GM20431 (cell line): ENCODE data around the gene ZIC4.

Source experiments
- in situ Hi-C: fragments of 300-500 bp; cut with MseI, MboI; formaldehyde crosslinking; loops from one replicate; pipeline ENCODE4 v1.15.0; 2020; ENCODE audit warnings: low sequenced_read_pairs; ENCODE audit not compliant: unreplicated experiment

ZIC4 gene

GRCh38 chr3:147393943-147394883 is 12.1 kb downstream of the ZIC4 start:
- in situ Hi-C loops, result no loop called here

DNA sequence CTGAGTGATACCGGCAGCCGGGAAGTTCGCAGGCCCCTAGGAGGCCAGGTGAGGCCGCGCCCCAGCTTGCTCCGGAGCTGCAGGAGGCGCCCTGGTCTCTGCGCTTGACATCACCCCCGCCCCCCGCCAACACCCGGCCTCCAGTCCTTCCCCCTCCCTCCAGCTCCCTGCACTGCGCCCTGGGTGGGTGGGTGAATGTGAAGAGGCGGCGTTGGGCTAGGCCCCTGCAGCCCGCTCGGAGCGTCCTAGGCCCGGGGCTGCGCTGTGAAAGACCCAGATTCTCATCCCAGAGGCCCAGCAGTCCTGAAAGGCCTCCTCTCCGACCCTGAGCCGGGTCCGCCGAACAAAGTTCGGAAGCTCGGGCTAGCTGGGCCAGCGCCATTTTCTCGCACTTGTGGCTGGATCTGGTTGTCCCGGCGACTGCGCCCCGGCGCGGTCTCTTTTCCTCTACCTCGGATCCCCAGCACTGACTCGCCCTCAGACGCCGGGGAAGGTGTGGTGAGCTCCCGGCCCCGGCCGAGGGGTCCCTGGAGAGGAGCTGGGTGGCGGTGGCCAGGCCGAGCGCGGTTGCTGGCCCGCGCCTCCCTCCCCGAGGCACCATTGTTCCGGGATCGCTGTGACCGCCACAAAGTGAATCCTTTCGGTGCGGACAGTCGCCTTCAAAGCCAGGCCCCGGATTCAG is 12.9 kb downstream of the ZIC4 start:
- in situ Hi-C loops, result no loop called here

GRCh38 chr3:147392625-147392946 is 13.8 kb downstream of the ZIC4 start:
- in situ Hi-C loops, result no loop called here

DNA sequence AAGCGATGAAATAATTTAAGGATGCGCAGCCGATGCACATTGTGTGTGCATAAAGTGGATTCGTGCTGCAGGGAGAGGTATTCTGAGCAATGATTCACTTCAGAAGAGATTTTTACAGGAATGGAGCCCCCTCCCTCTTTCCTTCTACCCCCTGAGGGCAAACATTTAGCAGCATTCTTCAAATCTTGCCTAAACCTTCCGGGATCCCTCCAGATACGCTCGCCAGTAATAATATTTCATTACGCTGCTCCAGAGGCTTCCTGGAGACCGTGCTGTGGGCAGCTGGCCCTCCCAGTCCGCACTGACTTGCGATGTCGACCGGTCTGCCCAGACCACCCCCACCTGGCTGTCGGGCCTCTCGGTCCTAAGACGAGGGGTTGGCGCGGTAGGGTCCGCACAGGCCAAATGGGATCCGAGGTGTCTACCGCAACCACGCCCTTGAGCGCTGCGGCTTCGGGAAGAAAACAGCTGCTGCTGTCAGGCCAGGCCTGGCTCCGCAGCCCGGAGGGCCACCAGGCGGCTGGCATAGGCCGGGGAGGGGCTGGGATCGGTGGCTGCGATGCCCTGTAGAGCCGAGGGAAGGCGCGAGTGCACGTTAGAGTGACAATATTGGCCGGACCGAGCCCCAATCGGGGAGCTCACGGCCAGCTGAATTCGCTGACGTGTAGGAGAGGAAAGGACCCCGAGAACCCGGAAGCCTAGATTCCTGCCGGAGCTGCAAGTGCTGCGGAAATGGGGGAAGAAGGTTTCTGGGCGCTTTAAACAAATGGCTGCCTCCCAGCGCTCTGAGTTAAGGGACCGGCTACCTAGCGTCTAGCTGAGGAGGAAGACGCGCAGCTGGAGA is 14.3 kb downstream of the ZIC4 start:
- in situ Hi-C loops, result no loop called here

GRCh38 chr3:147390589-147391569 is 15.5 kb downstream of the ZIC4 start:
- in situ Hi-C loops, result no loop called here

GRCh38 chr3:147389717-147390116 is 16.6 kb downstream of the ZIC4 start:
- in situ Hi-C loops, result no loop called here

GRCh38 chr3:147388700-147389580 is 17.4 kb downstream of the ZIC4 start:
- in situ Hi-C loops, result no loop called here

- in situ Hi-C loops, result no loop called here
Measured at GRCh38 chr3:147387885-147388699, 18.3 kb downstream of the ZIC4 start.

- in situ Hi-C loops, result no loop called here
Measured at GRCh38 chr3:147387291-147387884, 19.0 kb downstream of the ZIC4 start.

DNA sequence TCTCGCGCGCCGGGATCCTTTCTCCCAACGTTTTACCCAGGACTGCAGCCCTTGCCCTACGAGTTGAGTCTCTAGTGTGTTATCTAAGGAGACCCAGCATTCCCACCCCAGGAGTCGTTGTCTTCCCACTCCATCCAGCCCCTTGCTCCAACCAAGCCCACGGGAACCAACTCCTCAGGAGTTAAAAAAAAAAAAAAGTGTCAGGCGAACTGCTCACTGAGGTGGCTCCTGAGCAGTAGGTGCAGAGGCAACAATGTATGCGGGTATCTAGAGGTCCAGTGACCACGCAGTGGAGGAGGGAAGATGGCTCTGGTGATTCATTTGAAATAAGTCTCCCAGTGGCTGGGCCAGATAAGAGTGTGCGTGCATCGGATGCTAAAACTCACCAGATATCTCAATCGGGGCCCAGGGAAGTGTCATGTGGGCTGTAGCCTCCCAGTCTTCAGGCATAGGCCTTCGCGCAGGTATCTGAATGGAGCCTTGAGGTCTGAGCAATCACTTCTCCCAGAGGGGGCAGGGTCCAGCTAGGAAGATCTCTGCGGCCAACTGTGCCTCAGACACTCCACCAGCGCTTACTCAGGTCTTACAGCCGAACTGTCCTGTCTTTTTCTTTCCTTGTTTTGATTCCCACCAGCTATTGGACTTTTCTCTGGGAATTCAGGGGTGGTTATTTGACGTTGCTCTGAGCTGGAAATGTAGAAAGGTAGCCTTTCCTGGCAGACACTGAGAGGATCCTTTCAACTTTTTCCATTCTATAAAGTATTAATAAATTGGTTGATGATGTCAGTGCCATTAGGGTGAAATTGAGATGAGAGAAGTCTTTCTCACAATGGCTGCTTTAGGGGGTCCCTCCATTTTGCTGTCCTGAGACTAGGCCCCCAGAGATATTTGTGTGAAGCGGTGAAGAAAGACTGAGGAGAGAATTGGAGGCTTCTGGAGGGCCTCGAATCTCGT is 21.0 kb downstream of the ZIC4 start:
- in situ Hi-C loops, result no loop called here

GRCh38 chr3:147384210-147385058 is 21.9 kb downstream of the ZIC4 start:
- in situ Hi-C loops, result no loop called here

DNA sequence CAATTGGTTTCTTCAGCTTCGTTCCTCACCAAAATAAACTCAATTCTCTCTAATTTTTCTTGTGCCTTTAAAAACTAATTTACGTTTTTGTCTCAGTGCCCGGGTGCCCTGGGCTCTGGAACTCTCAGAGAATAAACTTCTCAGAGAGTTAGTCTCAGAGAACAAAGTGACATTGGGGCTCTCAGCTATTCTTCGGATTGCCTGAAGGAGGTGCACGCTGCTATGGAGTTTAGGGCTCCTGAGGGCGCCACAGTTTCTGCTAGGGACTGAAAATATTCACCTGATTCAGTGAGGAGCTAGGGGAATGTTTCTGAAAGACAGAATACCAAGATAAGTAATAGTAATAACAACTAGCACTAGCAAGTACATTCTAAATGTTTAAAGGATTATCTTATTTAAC is 22.7 kb downstream of the ZIC4 start:
- in situ Hi-C loops, result no loop called here

DNA sequence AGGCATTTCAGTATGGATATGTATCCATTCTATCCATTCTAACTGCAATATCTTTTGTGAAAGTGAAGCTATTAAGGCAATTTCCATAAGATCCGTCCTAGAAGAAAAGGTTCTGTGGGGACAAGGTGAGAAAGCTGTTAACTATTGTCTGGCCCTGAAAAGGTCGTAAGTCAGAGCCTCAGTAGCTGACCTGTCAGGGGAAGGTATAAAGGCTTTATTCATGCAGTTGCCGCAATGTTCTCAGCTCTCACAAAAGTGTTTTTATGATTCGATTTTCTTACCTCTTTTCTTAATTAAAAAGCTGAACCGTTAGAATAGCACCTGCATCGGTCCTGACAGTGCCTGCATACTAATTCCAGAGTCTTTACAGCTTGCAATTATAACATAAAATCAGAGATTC is 24.7 kb downstream of the ZIC4 start:
- in situ Hi-C loops, result no loop called here

- in situ Hi-C loops, result no loop called here
Measured at GRCh38 chr3:147380977-147381376, 25.4 kb downstream of the ZIC4 start.

DNA sequence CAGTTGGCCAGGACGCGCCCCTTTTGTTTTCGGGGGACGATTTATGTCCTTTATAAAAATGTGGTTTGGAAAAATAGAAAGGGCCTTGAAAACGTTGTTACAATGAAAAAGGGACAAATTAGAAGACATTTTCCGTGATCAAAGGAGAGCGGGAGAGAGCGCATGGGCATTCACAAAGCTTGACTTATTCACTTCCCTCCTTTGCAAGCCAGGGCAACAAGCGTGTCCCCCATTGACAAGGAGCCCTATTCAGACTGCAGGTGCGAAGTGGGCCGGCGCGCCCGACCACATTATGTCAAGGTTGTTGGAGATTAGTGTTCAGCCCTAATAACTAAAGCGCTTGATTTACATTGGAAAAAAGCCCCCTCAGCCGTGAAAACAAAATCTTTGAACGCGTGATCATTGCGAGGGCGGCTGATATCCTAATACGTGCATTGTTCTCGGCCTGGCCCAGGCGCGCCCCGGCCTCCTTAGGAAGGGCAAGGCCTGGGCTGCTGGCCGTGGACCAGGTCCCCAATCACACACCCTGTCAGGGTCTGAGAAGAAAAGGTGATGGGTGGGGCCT is 25.9 kb downstream of the ZIC4 start:
- in situ Hi-C loops, result no loop called here
